Right kidney (tissue), 1 donor: ENCODE data around the gene CTAGE4.
"Not testable (repeated sequence)": the region's sequence is repeated elsewhere in the genome, so short reads cannot be mapped to it uniquely, and the experiment has no call there.

Source experiments
- DNase-seq: peaks from one replicate; pipeline ENCODE4 v3.0.0-alpha.2; 2016

CTAGE4 gene

DNA sequence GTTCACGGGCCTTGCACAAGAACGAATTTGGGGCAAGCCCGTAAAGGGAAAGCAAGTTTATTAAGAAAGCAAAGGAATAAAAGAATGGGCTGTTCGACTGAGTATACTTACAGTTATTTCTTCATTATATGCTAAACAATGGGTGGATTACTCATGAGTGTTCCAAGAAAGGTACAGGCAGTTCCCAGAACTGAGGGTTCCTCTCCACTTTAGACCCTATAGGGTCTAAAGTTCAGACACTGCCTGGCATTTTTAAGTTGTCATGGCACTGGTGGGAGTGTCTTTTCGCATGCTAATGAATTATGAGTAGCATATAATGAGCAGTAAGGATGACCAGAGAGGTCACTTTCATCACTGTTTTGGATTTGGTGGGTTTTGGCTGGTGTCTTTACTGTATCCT, 22.0 kb downstream of the CTAGE4 start:
- DNase-seq, result not testable (repeated sequence)

DNA sequence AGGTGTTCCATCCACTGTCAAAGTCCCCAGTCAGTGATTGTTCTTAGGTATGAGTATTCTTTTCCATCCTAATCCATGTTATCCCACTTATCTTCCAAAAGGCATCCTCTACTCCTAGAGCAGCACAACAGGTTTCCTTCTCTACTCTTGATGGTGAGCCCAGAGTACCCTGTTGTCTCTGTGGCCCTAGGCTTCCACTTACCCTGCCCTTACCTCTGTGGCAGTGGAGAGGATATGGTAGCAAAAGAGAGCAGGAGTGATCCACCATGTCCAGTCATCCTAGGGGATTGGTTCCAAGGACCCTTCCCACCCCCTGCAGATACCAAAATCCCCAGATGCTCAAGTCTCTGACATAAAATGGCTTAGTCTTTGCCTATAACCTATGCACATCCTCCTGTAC, 33.9 kb downstream of the CTAGE4 start:
- DNase-seq, result not testable (repeated sequence)

DNA sequence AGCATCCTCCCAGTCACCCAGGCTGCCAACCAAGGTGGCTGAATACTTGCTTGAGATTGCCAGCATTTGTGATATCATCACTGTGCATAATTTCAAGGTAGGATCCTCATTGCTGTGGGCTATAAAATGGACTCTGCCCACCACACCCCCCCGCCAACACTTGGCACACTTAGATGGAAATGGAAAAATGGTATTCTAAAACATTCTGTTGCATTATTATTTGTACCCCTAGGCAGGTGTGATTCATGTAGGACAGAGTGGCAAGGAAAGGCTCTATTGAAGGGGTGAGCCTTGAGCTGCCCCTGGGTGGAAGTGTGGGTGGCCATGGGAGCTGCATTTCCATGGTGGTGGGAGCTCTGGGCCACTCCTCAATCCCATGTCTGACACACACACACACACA, 35.3 kb downstream of the CTAGE4 start:
- DNase-seq, result not testable (repeated sequence)

DNA sequence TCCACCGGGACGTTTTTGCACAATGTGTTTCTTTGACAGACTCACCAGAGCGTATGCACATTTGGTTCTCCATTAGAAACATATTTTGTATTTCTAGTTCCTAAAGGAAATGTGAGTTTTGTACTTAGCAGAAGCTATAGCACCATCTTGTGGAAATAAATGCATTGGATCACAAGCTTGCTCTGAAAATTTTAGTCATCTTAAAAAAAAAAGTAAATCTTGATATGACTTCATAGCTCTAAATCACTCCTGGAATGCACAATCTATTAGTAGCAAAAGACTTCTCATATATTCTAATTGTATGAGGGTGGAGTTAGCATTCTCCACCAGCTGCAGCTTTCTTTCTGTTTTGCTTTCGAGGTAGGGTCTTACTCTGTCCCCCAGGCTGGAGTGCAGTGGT, 35.9 kb downstream of the CTAGE4 start:
- not testable (repeated sequence) for DNase-seq

DNA sequence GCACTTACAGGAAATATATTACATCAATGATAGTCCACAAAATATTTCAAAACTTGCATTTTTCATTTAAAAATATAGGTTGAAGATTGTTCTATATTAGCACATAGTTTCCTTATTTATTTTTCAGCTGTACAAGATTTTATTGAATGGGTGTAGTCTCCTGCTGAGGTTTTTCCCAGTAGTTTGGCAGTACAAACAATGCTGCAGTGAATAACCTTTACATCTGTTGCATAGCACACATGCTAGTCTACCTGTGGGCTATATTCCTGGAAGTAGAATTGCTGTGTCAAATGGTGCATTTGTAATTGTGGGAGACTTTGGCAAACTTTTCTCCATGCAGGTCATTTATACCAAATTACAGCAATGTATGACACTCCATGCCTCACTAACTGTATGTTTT, 37.3 kb downstream of the CTAGE4 start:
- DNase-seq, result not testable (repeated sequence)

DNA sequence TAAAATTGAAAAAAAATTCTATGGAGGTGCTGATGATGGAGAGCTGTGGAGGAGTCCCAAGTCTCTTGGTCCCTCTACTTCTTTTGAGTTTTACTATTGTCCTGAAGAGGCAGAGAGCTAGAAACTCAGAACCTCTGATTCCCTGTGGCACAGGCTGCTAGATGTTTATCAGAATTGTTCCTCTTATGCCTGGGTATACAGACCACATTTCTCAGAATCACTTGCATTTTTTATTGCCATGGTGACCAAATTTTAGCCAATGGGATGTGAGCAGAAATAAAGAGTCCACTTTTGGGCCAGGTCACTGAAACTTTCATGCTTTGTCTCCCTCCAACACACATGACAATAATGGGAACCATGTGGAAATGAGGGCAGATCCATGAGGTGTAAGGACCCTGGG, 40.4 kb downstream of the CTAGE4 start:
- DNase-seq, result not testable (repeated sequence)

DNA sequence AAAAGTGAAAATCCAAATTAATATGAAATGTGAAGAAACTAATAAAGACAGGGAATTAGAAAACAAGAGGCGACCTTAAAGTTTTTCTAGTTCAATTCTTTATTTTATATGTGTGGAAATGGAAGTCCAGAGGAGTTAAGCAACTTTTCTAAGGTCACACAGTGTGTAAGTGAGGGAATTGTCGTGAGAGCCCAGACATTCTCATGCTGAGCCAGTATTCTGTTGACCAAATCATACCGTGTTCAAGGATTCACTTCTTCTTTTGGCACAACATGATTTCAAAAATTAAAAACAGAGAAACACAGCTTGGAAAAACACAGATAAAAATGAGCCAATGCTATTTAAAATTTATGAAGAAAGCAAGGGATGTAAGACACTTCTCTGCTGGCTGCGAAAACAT, 43.6 kb downstream of the CTAGE4 start:
- not testable (repeated sequence) for DNase-seq

DNA sequence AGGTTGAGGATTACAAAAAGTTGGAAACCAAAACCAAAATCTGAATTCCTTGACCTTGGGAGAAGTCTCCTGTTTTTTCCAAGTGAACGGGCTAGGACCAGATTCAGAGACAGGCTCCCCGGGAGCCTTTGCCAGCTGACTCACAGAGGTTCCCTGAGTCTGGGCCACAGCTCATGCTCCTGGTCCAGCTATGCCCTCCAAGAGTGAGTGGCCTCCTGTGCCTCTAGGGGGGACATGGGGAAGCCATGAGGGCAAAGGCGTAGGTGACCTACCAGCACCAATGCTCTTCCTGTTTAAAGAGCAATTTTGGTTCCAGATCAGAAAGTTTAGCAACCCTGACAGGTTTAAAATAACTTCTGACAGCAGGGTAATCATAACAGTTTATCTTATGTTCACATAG, 45.5 kb downstream of the CTAGE4 start:
- DNase-seq, result not testable (repeated sequence)

DNA sequence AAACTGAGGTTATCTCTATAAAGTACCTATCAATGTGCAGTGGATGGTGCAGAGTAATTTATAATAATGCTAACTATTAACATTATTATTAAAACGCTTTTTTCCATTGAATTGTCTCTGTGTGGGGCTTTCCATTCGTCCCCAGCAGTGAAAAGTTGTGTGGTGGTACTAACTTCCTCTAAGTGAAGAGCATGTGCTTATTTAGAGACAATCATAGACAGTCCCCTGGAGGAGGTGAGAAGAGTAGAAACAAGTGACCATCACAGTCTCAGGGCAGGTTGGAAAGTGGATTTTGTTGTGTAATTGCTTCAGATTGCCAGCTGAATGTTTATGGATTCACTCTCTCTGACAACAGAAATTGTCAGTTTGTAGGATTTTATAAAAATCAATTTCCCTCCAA, 47.8 kb downstream of the CTAGE4 start:
- not testable (repeated sequence) for DNase-seq

DNA sequence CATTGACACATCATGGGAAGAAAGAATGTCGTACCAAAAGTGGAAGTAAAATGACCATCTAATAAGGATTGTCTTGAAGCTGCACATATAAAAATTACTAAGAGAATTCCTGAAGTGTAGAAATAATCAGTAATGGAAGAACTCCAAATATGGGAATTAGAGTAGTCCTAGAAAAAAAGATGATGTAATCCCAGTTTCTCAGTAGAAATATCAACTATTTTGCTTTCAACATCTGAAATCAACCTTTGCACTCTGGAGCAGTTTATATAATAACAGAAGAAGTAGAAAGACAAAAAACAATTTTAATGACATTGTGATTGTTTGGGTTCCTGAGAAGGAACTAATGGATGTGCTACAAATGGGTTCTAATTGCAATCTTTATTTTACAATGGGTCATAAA, 49.8 kb downstream of the CTAGE4 start:
- DNase-seq, result not testable (repeated sequence)
